Left renal cortex interstitium (tissue), 4 donors: ENCODE data around the gene TFF3. TPM values are rescaled to one million over a fixed set of nuclear protein-coding genes. Genes with fewer than 3 reads are reported as not detected.

Source experiments
- DNase-seq, 4 donors: peaks; one replicate each; pipeline ENCODE4 v3.0.0-alpha.2; 2013; ENCODE audit warnings: low read depth in 4 of 4, low spot score in 2 of 4, missing footprints in 1 of 4
- polyA plus RNA-seq, 4 donors: library from polyadenylated mRNA; unstranded; fragments of 120-200 nt; gene quantifications; one replicate each; pipeline ENCODE4 v1.2.1, GENCODE V29; 2013; ENCODE audit not compliant: insufficient read length in 4 of 4

Gene TFF3
- polyA plus RNA-seq, 4 donors: 2.4 to 5.0 (median 4.2) TPM

DNA sequence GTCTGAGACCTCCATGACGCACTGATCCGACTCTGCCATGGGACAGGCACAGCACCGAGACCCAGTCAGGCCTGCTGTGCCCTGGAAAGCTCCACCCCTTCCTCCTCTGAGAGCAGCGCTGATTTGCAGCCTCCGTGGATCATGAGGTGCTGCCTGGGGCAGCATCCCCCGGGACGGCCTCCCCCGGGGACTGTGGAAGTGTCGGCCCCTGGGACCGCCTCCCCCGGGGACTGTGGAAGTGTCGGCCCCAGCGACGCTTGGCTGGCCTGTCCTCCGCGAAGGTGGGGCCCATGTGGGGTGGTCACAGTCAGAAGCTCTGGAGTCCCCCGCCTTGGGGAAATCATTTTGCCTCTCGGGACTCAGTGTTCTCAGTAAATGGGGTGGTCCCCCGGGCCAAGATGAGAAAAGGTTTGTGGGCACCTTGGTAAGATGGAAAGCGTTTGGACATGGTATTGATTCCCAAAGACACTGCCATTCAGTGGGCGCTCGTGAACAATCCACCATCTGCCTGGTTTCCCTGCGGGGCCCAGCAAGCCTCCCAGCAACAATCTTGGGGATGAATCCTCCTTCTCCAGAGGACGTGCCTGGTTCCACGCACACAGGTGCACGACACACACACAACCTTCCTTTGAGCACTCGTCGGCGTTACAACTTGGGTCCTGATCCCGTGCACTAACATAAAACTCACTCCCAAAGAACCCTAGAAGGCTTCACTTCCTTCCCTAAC is 32.6 kb upstream of the TFF3 start:
- no peak for DNase-seq

GRCh38 chr21:42346866-42347600 is 31.8 kb upstream of the TFF3 start:
- no peak for DNase-seq

DNA sequence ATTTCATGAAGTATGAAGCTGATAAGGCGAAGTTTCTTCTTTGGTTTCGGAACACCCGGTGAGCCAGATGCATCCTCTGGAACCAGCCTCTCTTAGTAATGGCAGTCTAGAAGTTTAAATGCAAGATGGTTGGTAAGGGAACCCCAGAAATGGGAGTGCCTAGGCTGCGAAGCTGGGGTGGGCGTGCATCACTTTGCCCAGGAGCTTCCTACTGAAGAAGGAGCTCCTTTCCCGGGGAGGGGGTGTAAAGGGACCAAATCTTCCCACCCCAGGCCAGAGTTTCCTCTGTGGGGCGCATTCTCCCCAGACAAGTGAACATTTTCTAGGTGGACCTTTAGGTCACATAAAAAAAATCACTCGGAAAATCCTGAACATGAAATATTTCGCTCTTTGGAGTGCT is 31.2 kb upstream of the TFF3 start:
- no peak for DNase-seq

GRCh38 chr21:42344631-42345030 is 29.4 kb upstream of the TFF3 start:
- DNase-seq: no peak

DNA sequence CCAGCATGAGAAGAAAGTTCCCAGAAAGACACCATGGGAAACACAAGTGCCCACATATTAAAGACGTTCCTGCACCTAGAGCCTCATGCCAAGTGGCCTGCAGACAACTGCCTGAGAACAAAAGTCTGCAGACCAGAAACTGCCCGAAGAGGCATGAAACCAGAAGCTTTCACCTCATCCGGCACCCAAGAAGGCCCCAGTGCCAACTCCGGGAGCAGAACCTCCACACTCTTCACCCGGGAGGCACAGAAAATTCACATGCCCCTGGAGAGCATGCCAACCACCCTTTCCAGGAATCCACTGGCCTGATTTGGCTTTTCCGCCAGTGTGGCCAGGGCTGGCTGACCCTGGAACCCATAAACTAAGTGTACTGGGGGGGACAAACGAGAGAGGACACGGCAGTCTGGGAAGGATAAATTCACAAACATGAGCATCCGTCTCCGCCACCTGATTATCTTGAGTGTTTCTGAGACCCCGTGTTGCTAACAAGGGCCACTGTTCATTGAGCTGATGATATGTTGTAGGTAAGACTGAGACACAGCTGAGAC is 28.8 kb upstream of the TFF3 start:
- DNase-seq: no peak

- DNase-seq: no peak
Measured at GRCh38 chr21:42343556-42343955, 28.3 kb upstream of the TFF3 start.

GRCh38 chr21:42343101-42343500 is 27.9 kb upstream of the TFF3 start:
- DNase-seq: no peak

DNA sequence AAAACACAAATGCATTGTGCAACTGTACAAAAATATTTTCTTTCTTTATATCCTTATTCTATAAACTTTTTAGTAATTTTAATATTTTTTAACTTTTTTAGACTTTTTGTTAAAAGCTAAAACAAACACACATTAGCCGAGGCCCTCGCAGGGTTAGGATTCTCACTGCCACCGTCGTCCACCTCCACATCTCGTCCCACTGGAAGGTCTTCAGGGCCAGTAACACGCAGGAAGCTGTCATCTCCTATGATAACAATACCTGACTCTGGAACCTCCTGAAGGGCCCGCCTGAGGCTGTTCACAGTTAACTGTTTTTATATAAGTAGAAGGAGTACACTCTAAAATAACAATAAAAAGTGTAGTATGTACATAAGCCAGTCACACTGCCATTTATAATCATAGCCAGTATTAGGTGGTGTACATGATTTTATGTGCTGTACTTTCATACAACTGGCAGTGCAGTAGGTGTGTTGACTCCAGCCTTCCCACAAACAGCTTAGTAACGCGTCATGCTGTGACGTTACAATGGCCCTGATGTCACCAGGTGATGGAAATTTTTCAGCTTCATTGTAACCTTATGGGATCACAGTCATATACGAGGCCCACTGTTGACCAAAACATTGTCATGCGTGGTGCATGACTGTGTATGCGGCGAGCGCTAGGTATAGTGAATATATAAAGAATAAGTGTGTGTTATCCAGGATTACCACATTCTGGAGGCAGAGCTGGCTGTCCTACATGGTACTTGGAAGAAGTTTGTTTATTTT is 26.8 kb upstream of the TFF3 start:
- no peak for DNase-seq

DNA sequence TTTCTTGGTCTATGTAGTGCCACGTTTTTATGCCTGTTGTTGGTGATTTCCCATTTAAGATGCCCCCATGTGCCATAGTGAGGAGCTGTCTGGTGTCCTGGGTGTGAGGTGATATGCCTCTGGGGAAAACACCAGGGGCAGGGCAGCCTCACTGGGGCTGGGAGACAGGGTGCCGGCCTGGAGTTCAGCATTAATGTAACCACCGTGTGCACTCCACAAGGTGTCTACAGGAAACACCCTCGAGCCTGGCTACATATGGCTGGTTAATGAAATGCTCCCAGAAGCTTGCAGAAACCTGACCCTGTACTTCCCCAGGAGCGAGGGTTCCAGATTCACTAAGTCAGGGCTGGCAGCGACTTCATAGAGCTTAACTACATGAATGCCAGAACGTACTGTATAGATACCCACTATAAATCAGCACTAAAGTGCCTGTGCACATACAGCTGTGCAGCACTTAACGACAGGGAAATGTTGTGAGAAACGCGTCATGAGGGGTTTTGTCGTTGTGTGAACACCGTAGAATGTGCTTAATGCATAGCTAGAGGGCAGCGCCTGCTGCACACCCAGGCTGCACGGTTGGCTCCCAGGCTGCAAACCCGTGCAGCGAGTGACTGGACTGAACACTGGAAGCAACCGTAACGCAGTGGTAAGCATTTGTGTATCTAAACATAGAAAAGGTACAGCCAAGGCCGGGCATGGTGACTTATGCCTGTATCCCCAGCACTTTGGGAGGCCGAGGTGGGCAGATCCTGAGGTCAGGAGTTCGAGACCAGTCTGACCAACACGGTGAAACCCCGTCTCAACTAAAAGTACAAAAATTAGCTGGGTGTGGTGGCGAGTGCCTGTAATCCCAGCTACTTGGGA is 25.2 kb upstream of the TFF3 start:
- DNase-seq: no peak

- DNase-seq: no peak
Measured at GRCh38 chr21:42338729-42339715, 23.8 kb upstream of the TFF3 start.

DNA sequence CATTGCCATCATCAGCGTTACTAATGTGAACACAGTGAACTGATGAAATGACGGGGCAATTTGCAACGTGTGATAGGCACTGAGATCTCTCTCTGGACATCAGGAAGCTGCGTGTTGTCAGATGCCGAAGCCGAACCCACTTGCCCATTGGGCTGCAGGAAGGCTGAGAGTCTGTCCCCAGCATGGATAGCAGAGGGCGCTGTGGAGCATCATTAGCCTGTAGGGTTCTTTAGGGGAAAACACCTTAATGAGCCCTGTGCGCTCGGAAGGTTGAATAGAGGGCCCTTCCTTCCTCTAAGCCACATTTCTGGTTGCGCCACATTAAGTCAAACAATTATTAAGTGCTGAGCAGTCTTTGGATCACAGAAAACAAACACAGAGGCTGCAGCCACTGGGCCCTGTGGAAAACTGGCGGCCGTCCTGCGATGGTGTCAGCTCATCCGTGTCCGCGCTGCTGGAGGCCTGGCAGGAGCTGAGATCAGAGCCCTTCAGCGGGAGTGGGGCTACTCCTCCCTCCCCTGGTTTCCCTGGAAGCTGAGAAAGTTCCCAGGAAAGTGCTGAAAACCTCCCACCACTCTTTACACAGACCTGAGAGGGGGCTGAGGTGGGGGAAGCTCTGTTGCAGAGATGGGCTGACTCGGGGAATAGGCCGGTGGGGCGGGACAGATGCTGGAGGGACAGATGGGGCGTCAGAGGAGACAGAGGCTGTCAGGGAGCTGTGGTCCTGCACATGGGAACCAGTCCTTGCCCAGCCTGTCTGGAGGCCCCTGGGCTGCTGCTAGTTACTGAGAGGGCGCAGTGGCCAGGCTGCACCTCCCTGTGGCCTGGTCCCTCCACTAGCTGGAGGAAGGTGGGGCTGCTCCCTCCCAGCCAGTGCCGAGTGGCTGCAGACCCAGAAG is 22.9 kb upstream of the TFF3 start:
- peak in 3 of 4 donors; percentile 57 to 74 (median 62) for DNase-seq

DNA sequence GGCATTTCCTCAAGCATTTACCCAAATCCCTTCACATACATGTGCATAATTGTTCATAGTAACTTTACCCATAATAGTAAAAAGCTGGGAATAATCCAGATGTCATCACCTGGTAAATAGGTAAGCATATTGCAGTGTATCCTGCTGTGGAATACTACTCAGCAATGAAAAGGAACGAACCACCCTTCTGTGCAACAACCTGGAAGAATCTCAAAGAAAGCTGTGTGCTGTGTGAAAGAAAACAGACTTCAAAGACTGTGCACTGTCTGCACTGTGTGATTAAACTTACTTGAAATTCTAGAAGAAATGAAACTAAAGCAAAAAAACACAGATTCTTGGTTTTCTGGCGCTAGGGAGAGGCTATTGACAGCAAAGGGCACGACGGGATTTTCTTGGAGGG is 22.1 kb upstream of the TFF3 start:
- DNase-seq: no peak

- no peak for DNase-seq
Measured at GRCh38 chr21:42336054-42336453, 20.8 kb upstream of the TFF3 start.

- no peak for DNase-seq
Measured at GRCh38 chr21:42332557-42333317, 17.5 kb upstream of the TFF3 start.

GRCh38 chr21:42331660-42332059 is 16.5 kb upstream of the TFF3 start:
- DNase-seq: no peak

- no peak for DNase-seq
Measured at GRCh38 chr21:42330380-42331371, 15.5 kb upstream of the TFF3 start.
